Head of caudate nucleus (tissue), 42 donors: Measurements from ENCODE around the gene ZNF256.

Source experiments
- DNase-seq, 42 donors: peaks; one replicate each; pipeline versions ENCODE4 v3.0.0 to v3.0.0-alpha.2; 2020 to 2021; ENCODE audit warnings: mixed read lengths in 7 of 42
- intact Hi-C: fragments of 100-400 bp; cut with DNase I; formaldehyde crosslinking; loops from one replicate; pipeline ENCODE4 v1.15.0; 2022

ZNF256 gene

GRCh38 chr19:57905258-57905657 lies 42.2 kb downstream of the ZNF256 start:
- no peak for DNase-seq
- intact Hi-C loops: no loop called here

GRCh38 chr19:57903618-57904184 lies 43.8 kb downstream of the ZNF256 start:
- intact Hi-C loops: no loop called here
- DNase-seq: no peak

GRCh38 chr19:57900311-57900710 lies 47.2 kb downstream of the ZNF256 start:
- no peak for DNase-seq
- intact Hi-C loops: no loop called here
